HG03175 (cell line): ENCODE data around the gene USP9X.
"Not testable (repeated sequence)": the region's sequence is repeated elsewhere in the genome, so short reads cannot be mapped to it uniquely, and the experiment has no call there.

Source experiments
- ATAC-seq: cut with Tn5 transposase; IDR thresholded peaks from one replicate; pipeline ENCODE4 v1.9.1; 2021; ENCODE audit warnings: mild to moderate bottlenecking, moderate library complexity; ENCODE audit not compliant: unreplicated experiment

Gene USP9X

GRCh38 chrX:41084044-41084892 is 977 bp upstream of the USP9X start:
- peak; percentile 67 for ATAC-seq

- peak; percentile 16 for ATAC-seq
Observed at GRCh38 chrX:41085512-41085877, 250 bp downstream of the USP9X start.

- peak; percentile 8 for ATAC-seq
Observed at GRCh38 chrX:41085878-41086626, 807 bp downstream of the USP9X start.

- ATAC-seq, result no peak
Observed at GRCh38 chrX:41086627-41086932, 1.3 kb downstream of the USP9X start.

- ATAC-seq, result no peak
Observed at GRCh38 chrX:41087201-41087600, 2.0 kb downstream of the USP9X start.

- no peak for ATAC-seq
Observed at GRCh38 chrX:41090568-41091238, 5.5 kb downstream of the USP9X start.

GRCh38 chrX:41092776-41093175 is 7.5 kb downstream of the USP9X start:
- no peak for ATAC-seq

- ATAC-seq, result no peak
Observed at GRCh38 chrX:41095174-41095573, 9.9 kb downstream of the USP9X start.

- ATAC-seq, result no peak
Observed at GRCh38 chrX:41095908-41096307, 10.7 kb downstream of the USP9X start.

GRCh38 chrX:41096339-41096955 is 11.2 kb downstream of the USP9X start:
- no peak for ATAC-seq

- ATAC-seq, result no peak
Observed at GRCh38 chrX:41097326-41097725, 12.1 kb downstream of the USP9X start.

- no peak for ATAC-seq
Observed at GRCh38 chrX:41100200-41100599, 15.0 kb downstream of the USP9X start.

GRCh38 chrX:41100819-41101218 is 15.6 kb downstream of the USP9X start:
- no peak for ATAC-seq

GRCh38 chrX:41105005-41105404 is 19.8 kb downstream of the USP9X start:
- no peak for ATAC-seq

GRCh38 chrX:41106257-41106656 is 21.0 kb downstream of the USP9X start:
- ATAC-seq, result not testable (repeated sequence)

- no peak for ATAC-seq
Observed at GRCh38 chrX:41108007-41108406, 22.8 kb downstream of the USP9X start.

GRCh38 chrX:41108463-41109205 is 23.4 kb downstream of the USP9X start:
- ATAC-seq, result no peak

- no peak for ATAC-seq
Observed at GRCh38 chrX:41110801-41111625, 25.8 kb downstream of the USP9X start.

- ATAC-seq, result not testable (repeated sequence)
Observed at GRCh38 chrX:41115104-41115425, 29.8 kb downstream of the USP9X start.

- ATAC-seq, result peak; percentile 62
Observed at GRCh38 chrX:41116948-41117347, 31.7 kb downstream of the USP9X start.
